Measurements from ENCODE around the gene MLLT10.

DNA sequence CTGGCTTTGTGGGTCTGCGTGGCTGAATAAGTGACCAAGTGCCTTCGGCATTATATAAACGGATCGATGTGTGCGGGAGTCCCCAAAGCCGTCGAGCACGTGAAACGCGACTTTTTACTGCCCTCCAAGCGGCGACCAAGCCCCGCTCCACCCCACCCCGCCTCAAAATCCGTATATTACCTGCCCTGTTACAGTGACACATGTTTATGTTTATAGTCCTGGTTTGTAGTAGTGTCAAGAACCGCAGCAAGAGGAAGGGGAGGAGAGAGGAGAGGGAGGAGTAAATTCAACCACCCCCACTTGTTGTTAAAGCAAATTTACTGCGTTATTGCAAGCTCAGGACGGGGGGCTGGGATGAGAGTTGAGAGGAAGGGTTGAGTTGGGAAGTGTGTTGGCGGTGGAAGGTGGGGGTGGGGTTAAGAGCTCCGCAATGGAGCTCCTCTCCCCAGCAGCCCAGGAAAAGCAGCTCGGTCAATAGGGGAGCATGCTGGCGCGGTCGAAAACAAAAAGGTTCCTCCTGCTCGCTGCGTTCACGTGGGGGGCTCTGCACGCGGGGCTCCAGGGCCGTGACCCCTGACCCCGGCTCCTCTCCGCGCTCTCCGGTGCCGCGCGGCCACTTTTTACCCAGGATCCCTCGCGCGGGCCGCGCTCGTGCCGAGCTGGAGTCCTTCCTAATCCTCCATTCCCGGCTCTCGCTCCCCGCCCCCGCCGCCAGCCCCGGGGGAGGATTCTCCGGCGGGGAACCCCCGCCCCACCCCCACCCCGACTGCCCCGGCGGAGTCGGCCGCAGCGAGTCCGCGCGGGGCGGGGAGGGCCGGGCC is 8.5 kb upstream of the MLLT10 start, which contains the start of gene SKIDA1:
- no peak for TF ChIP-seq CTCF (IDR thresholded peaks at IDR 0.05; ENCODE audit: low read depth, low read length)
- peak; percentile 8 for TF ChIP-seq POLR2A (IDR thresholded peaks at IDR 0.05; ENCODE audit: extremely low read depth, insufficient read length)

Measured in NB4 (cell line).